ENCODE results near the gene MRPL14. TPM values are rescaled to one million over a fixed set of nuclear protein-coding genes. Genes with fewer than 3 reads are reported as not detected.

MRPL14 gene
- total RNA-seq, result 100 to 1,000 TPM; 100 to 180 (median 152) TPM

GRCh38 chr6:44127186-44128019, at the start of gene MRPL14, which contains the start of gene TMEM63B:
Gene MRPL14, minus strand, starts transcription at chr6:44127452. Its CDS starts 10,841 bp downstream, at chr6:44116611.
Gene TMEM63B, plus strand, starts transcription at chr6:44127554. Its CDS starts 7,031 bp downstream, at chr6:44134585.
- peak; percentile 71 to 84 for DNase-seq
- Histone ChIP-seq H3K36me3 (no peaks in the 10 kb centered on the region), H3K4me3 (peak within 1 kb of the TSS; percentile 78 to 99 (median 94)), H3K9me3 (no peaks in the 10 kb centered on the region), H3K27me3 (no peaks in the 10 kb centered on the region), H3K4me1 (peaks cover 52 to 59% of the 10 kb centered on the region in 2 donors), H3K27ac (peak within 1 kb of the TSS; percentile 97 to 100 (median 99))
- TF ChIP-seq POLR2A (IDR thresholded peaks at IDR 0.05) (peak; percentile 91 to 93), CTCF (IDR thresholded peaks at IDR 0.05 in 4 of 5, conservative IDR thresholded peaks at IDR 0.05 in 1 of 5) (no peak)
- intact Hi-C loops (cut with DNase I; ENCODE audit: low total_unique reads) (loop anchor here (1.0 to 5.0 kb wide), 3 partner anchors 17 to 120 kb away; partner anchors contain the start of gene HSP90AB1), in situ Hi-C loops (cut with MboI; ENCODE audit: low sequenced_read_pairs in 4 of 4) (no loop called here)
- peak; percentile 68 to 78 for ATAC-seq

DNA sequence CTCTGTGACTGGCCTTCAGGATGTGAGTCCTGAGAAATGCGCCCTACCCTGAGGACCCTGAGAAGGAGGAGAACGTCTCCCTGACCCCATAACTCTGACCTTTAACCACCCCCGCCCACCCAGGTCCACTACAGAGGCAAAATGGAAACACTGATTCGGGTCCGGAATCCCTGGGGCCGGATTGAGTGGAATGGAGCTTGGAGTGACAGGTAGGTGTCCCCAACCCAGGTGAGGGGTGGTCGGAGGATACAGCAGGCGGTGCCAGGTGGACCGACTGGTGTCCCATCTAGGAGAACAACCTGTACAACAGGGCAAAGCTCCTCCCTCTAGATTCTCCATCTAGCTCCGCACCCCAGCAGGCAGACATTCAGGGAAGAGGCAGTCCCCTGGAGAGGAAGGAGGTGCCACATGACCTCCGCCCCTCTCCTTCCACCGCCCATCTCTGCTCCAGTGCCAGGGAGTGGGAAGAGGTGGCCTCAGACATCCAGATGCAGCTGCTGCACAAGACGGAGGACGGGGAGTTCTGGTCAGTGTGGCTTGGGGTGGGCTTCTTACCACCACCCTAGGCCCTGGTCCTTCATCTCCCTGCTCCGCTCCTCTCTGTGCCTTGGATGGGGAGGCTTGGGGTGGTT, 49.0 kb upstream of the MRPL14 start:
- H3K9me3 ChIP-seq, result no peaks in the 10 kb centered on the region
- no peaks in the 10 kb centered on the region for H3K27me3 ChIP-seq
- no peaks in the 10 kb centered on the region for H3K36me3 ChIP-seq
- H3K4me1 ChIP-seq, result peaks cover 0 to 7% of the 10 kb centered on the region in 2 donors
- H3K27ac ChIP-seq, result no peak overlapping the region
- in situ Hi-C loops (cut with MboI; ENCODE audit: low sequenced_read_pairs in 4 of 4), result loop anchor here in 1 of 4 donors (10.0 kb wide), 1 partner anchor 59 kb away; no protein-coding TSS in a partner anchor
- no peak overlapping the region for H3K4me3 ChIP-seq
- ATAC-seq (no peak), DNase-seq (no peak)
- intact Hi-C loops (cut with DNase I; ENCODE audit: low total_unique reads), result no loop called here
- TF ChIP-seq POLR2A (IDR thresholded peaks at IDR 0.05), result no peak
- TF ChIP-seq CTCF (IDR thresholded peaks at IDR 0.05 in 4 of 5, conservative IDR thresholded peaks at IDR 0.05 in 1 of 5), result no peak

GRCh38 chr6:44172731-44173500, 45.7 kb upstream of the MRPL14 start:
- H3K36me3 ChIP-seq, result no peaks in the 10 kb centered on the region
- peaks cover 0 to 7% of the 10 kb centered on the region in 2 donors for H3K4me1 ChIP-seq
- H3K9me3 ChIP-seq, result no peaks in the 10 kb centered on the region
- H3K27me3 ChIP-seq, result no peaks in the 10 kb centered on the region
- ATAC-seq (peak; percentile 95 to 96), DNase-seq (peak; percentile 65 to 80)
- H3K27ac ChIP-seq, result no peak overlapping the region
- intact Hi-C loops (cut with DNase I; ENCODE audit: low total_unique reads), result loop anchor here (1.0 to 5.0 kb wide), 5 partner anchors 44 to 164 kb away; partner anchors contain the start of genes MYMX and SLC35B2
- H3K4me3 ChIP-seq, result no peak overlapping the region
- TF ChIP-seq POLR2A (IDR thresholded peaks at IDR 0.05) (no peak), CTCF (IDR thresholded peaks at IDR 0.05 in 4 of 5, conservative IDR thresholded peaks at IDR 0.05 in 1 of 5) (peak; percentile 85 to 96 (median 92))
- in situ Hi-C loops (cut with MboI; ENCODE audit: low sequenced_read_pairs in 4 of 4), result loop anchor here in 3 of 4 donors (5.0 to 25.0 kb wide), 3 partner anchors 62 to 164 kb away; partner anchors contain the start of gene SPATS1 (in 2 of the 3)

DNA sequence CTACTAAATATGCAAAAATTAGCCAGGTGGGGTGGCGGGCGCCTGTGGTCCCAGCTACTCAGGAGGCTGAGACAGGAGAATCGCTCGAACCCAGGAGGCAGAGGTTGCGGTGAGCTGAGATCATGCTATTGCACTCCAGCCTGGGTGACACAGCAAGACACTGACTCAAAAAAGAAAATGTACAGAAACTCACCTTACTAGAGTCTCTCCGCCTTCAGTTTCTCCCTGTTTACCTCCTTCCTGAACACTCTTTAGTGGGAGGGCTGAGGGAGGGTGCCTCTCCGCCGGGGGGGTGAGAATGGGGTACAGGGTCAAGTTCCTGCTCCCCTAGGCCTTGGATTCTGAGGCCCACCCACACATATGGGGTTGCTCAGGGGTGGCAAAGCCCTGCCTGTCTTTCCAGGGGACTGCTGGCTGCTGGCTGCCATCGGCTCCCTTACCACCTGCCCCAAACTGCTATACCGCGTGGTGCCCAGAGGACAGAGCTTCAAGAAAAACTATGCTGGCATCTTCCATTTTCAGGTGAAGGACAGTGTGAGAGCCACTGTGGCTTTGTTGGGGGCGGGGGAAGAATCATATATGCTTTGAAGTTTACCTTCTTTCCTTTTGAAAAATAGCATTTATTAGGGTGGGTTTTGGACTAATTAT, 44.8 kb upstream of the MRPL14 start:
- Histone ChIP-seq H3K9me3 (no peaks in the 10 kb centered on the region), H3K27ac (no peak overlapping the region), H3K4me1 (peaks cover 0 to 7% of the 10 kb centered on the region in 2 donors), H3K4me3 (no peak overlapping the region), H3K27me3 (no peaks in the 10 kb centered on the region), H3K36me3 (no peaks in the 10 kb centered on the region)
- ATAC-seq (no peak), DNase-seq (no peak)
- intact Hi-C loops (cut with DNase I; ENCODE audit: low total_unique reads) (loop anchor here (1.0 to 5.0 kb wide), 5 partner anchors 45 to 165 kb away; partner anchors contain the start of genes MYMX and SLC35B2), in situ Hi-C loops (cut with MboI; ENCODE audit: low sequenced_read_pairs in 4 of 4) (loop anchor here in 3 of 4 donors (5.0 to 25.0 kb wide), 3 partner anchors 63 to 165 kb away; partner anchors contain the start of gene SPATS1 (in 2 of the 3))
- no peak for TF ChIP-seq POLR2A (IDR thresholded peaks at IDR 0.05)

All from gastrocnemius medialis (tissue), 4 donors.